HG03064 (cell line): ENCODE data around the gene ARHGAP24.
"Not testable (repeated sequence)": the region's sequence is repeated elsewhere in the genome, so short reads cannot be mapped to it uniquely, and the experiment has no call there.

Source experiments
- ATAC-seq: cut with Tn5 transposase; IDR thresholded peaks from one replicate; pipeline ENCODE4 v1.9.1; 2021; ENCODE audit warnings: low read depth; ENCODE audit not compliant: unreplicated experiment

ARHGAP24 gene

GRCh38 chr4:85482010-85482738 is 7.2 kb downstream of the ARHGAP24 start:
- no peak for ATAC-seq

GRCh38 chr4:85486425-85487086 is 11.6 kb downstream of the ARHGAP24 start:
- ATAC-seq: no peak

- ATAC-seq: no peak
Measured at GRCh38 chr4:85488416-85488815, 13.5 kb downstream of the ARHGAP24 start.

- no peak for ATAC-seq
Measured at GRCh38 chr4:85489273-85489981, 14.5 kb downstream of the ARHGAP24 start.

GRCh38 chr4:85491527-85491926 is 16.6 kb downstream of the ARHGAP24 start:
- no peak for ATAC-seq

GRCh38 chr4:85492336-85492735 is 17.4 kb downstream of the ARHGAP24 start:
- no peak for ATAC-seq

- no peak for ATAC-seq
Measured at GRCh38 chr4:85495621-85496020, 20.7 kb downstream of the ARHGAP24 start.

GRCh38 chr4:85496126-85496849 is 21.3 kb downstream of the ARHGAP24 start:
- ATAC-seq: no peak

- no peak for ATAC-seq
Measured at GRCh38 chr4:85496933-85497332, 22.0 kb downstream of the ARHGAP24 start.

- ATAC-seq: peak; percentile 97
Measured at GRCh38 chr4:85498068-85498733, 23.3 kb downstream of the ARHGAP24 start.

- no peak for ATAC-seq
Measured at GRCh38 chr4:85499573-85499972, 24.6 kb downstream of the ARHGAP24 start.

- ATAC-seq: no peak
Measured at GRCh38 chr4:85500110-85500867, 25.3 kb downstream of the ARHGAP24 start.

GRCh38 chr4:85501145-85501544 is 26.2 kb downstream of the ARHGAP24 start:
- not testable (repeated sequence) for ATAC-seq

- ATAC-seq: no peak
Measured at GRCh38 chr4:85508654-85509053, 33.7 kb downstream of the ARHGAP24 start.

- ATAC-seq: no peak
Measured at GRCh38 chr4:85509882-85510631, 35.1 kb downstream of the ARHGAP24 start.

GRCh38 chr4:85510632-85510984 is 35.7 kb downstream of the ARHGAP24 start:
- no peak for ATAC-seq

- ATAC-seq: no peak
Measured at GRCh38 chr4:85512446-85513205, 37.7 kb downstream of the ARHGAP24 start.

- no peak for ATAC-seq
Measured at GRCh38 chr4:85514117-85514516, 39.2 kb downstream of the ARHGAP24 start.
